Measurements from ENCODE around the gene LRIG1.

DNA sequence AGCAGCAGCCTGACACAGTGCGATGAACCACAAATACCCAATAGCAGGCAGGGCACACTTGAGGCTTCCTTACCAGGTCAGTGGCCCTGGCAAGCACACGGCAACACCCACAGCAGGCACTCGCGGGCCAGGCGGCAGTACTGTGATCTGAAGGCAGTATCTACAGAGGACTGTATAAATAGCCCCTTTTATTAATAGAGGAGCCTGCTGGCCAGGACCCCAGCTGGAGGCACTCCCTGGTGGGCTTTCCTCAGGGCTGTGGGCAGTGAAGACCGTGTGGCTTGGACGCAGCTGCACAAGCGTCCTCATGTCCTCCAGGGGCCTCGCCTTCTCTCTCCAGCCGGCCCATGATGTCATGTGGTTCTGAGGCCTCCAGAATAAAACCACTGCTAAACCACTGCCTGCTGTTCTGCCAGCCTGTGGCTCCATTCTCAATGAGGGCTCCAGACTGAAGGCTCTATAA, 44.1 kb downstream of the LRIG1 start:
- TF ChIP-seq ZFX (CRISPR knock-in tag; IDR thresholded peaks at IDR 0.05): no peak
- TF ChIP-seq TCF7L2 (IDR thresholded peaks at IDR 0.05; ENCODE audit: low read depth, low read length): no peak
- TF ChIP-seq, protein P1, sequence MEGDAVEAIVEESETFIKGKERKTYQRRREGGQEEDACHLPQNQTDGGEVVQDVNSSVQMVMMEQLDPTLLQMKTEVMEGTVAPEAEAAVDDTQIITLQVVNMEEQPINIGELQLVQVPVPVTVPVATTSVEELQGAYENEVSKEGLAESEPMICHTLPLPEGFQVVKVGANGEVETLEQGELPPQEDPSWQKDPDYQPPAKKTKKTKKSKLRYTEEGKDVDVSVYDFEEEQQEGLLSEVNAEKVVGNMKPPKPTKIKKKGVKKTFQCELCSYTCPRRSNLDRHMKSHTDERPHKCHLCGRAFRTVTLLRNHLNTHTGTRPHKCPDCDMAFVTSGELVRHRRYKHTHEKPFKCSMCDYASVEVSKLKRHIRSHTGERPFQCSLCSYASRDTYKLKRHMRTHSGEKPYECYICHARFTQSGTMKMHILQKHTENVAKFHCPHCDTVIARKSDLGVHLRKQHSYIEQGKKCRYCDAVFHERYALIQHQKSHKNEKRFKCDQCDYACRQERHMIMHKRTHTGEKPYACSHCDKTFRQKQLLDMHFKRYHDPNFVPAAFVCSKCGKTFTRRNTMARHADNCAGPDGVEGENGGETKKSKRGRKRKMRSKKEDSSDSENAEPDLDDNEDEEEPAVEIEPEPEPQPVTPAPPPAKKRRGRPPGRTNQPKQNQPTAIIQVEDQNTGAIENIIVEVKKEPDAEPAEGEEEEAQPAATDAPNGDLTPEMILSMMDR (IDR thresholded peaks at IDR 0.05 in 2 of 3, conservative IDR thresholded peaks at IDR 0.05 in 1 of 3; ENCODE audit: insufficient read depth in 2 of 3, low read depth in 1 of 3, low read length in 3 of 3): no peak
- TF ChIP-seq MYC (IDR thresholded peaks at IDR 0.05; ENCODE audit: low read depth, low read length): no peak
- no peak for TF ChIP-seq MYC (CRISPR knock-in tag; IDR thresholded peaks at IDR 0.05; ENCODE audit: borderline replicate concordance, low read depth)
- no peak for TF ChIP-seq NFYB (IDR thresholded peaks at IDR 0.05; ENCODE audit: extremely low read depth, insufficient read length)
